ENCODE data around the gene CHD8. TPM values are rescaled to one million over a fixed set of nuclear protein-coding genes. Genes with fewer than 3 reads are reported as not detected.

CHD8 gene
- total RNA-seq, 1 experiment from 2014 or later = 135 TPM

DNA sequence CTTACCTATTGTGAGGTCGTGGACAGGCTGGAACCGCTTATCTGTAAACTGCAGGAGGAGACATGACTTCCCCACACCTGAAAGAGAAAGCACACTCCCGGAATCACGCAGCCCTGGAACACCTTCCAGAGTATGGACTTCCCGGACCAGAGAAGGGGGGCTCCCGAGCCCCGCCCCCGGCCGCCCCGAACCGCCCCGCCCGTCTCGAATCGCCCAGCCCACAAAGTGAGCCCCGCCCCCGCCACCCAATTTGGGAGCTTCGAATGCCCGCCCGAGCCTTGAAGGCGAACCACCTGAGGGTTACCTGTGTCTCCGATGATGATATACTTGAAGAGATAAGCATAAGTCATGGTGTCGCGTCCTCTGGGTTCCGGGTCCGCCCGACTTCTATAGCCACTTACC is 20.6 kb upstream of the CHD8 start:
- no peaks in the 10 kb centered on the region; a peak in 1 of 5 replicates for H3K9me3 Mint-ChIP-seq
- peak overlapping the region; percentile 97 to 99 (median 97) for H3K27ac Mint-ChIP-seq
- H3K9ac ChIP-seq (ENCODE audit: extremely low read depth, insufficient read length, low read length) = peak overlapping the region; percentile 93
- H4K8ac ChIP-seq (replicated peaks; ENCODE audit: insufficient read length, low read depth, low read length) = no peak overlapping the region
- peak overlapping the region; percentile 92 for H3K18ac ChIP-seq (ENCODE audit: insufficient read length, low read depth, low read length)
- H4K20me1 ChIP-seq (ENCODE audit: control insufficient read depth, insufficient read depth, insufficient read length) = no peaks in the 10 kb centered on the region
- TF ChIP-seq, protein P1, sequence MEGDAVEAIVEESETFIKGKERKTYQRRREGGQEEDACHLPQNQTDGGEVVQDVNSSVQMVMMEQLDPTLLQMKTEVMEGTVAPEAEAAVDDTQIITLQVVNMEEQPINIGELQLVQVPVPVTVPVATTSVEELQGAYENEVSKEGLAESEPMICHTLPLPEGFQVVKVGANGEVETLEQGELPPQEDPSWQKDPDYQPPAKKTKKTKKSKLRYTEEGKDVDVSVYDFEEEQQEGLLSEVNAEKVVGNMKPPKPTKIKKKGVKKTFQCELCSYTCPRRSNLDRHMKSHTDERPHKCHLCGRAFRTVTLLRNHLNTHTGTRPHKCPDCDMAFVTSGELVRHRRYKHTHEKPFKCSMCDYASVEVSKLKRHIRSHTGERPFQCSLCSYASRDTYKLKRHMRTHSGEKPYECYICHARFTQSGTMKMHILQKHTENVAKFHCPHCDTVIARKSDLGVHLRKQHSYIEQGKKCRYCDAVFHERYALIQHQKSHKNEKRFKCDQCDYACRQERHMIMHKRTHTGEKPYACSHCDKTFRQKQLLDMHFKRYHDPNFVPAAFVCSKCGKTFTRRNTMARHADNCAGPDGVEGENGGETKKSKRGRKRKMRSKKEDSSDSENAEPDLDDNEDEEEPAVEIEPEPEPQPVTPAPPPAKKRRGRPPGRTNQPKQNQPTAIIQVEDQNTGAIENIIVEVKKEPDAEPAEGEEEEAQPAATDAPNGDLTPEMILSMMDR (conservative IDR thresholded peaks at IDR 0.05) = no peak
- peak overlapping the region; percentile 12 for H2BK5ac ChIP-seq (ENCODE audit: insufficient read length, low read length)
- H3K4me3 Mint-ChIP-seq = peak overlapping the region; percentile 98 to 100
- no peak overlapping the region for H4K5ac ChIP-seq (ENCODE audit: insufficient read length, low read depth, low read length)
- H3K36me3 Mint-ChIP-seq (ENCODE audit: insufficient read depth in 1 of 3, low read depth in 3 of 3) = peaks cover 16 to 35% (median 32%) of the 10 kb centered on the region in 3 experiments; a peak in 6 of 7 replicates
- H3K27ac ChIP-seq (ENCODE audit: insufficient read length, low read depth, low read length) = peak overlapping the region; percentile 69
- no peaks in the 10 kb centered on the region for H3K4me1 ChIP-seq (ENCODE audit: insufficient read depth, low read length)
- H3K79me1 ChIP-seq (ENCODE audit: insufficient read depth, low read depth, low read length, poor library complexity, severe bottlenecking) = peaks cover 5% of the 10 kb centered on the region
- H3K27me3 ChIP-seq (ENCODE audit: insufficient read depth, low read length) = no peaks in the 10 kb centered on the region
- H3K9me3 ChIP-seq (ENCODE audit: control insufficient read depth, low read depth, low read length) = no peaks in the 10 kb centered on the region
- peak overlapping the region; percentile 93 for H3K4me2 ChIP-seq (ENCODE audit: insufficient read depth, insufficient read length, low read length)
- no peak overlapping the region for H3K23ac ChIP-seq (ENCODE audit: insufficient read length, low read depth, low read length)
- H2BK12ac ChIP-seq (ENCODE audit: insufficient read length, low read depth, low read length) = no peak overlapping the region
- H2AK5ac ChIP-seq (ENCODE audit: insufficient read length, low read length) = no peak overlapping the region
- H4K91ac ChIP-seq (ENCODE audit: insufficient read length, low read depth, low read length) = no peak overlapping the region
- peaks cover 7% of the 10 kb centered on the region for H3K23me2 ChIP-seq (ENCODE audit: insufficient read length, low read depth, low read length, poor library complexity, severe bottlenecking)
- H3T11ph ChIP-seq (ENCODE audit: low read length) = no peak overlapping the region
- H3K56ac ChIP-seq (ENCODE audit: insufficient read length, low read depth, low read length) = no peak overlapping the region
- H3K4ac ChIP-seq (ENCODE audit: low read depth, low read length) = no peak overlapping the region
- H2BK20ac ChIP-seq (ENCODE audit: low read depth, low read length, poor library complexity, severe bottlenecking) = no peak overlapping the region
- no peak overlapping the region for H2BK15ac ChIP-seq (ENCODE audit: low read depth, low read length)
- H2AFZ ChIP-seq (ENCODE audit: low read length) = peak overlapping the region; percentile 89
- no peak for DNase-seq
- peaks cover 8 to 13% of the 10 kb centered on the region in 2 experiments for H3K4me1 Mint-ChIP-seq
- peak overlapping the region; percentile 73; the same call in 1 of the 2 replicates for H3K14ac ChIP-seq (ENCODE audit: insufficient read depth, low read length)
- H3K79me2 ChIP-seq (ENCODE audit: insufficient read depth, low read length) = peaks cover 1% of the 10 kb centered on the region; the same call in 1 of the 2 replicates
- no peak overlapping the region for H2BK120ac ChIP-seq (ENCODE audit: low read depth, low read length, poor library complexity, severe bottlenecking)
- WGBS (ENCODE audit: extremely low coverage, insufficient read length, low lambda C conversion rate) = no CpG with 5 or more reads among the region's 27 CpGs
- no peaks in the 10 kb centered on the region for H3K27me3 Mint-ChIP-seq (ENCODE audit: low read depth)
